ENCODE data around the gene CKS1B. TPM values are rescaled to one million over a fixed set of nuclear protein-coding genes. Genes with fewer than 3 reads are reported as not detected.

The CKS1B gene
- total RNA-seq, 2 experiments from 2014 or later: 156 TPM

Other genes starting within 250 kb of the CKS1B start
- under 1 TPM; 0.02 to 0.04 TPM for gene KCNN3, start 104.4 kb upstream of the CKS1B start, total RNA-seq
- gene PMVK, start 38.0 kb upstream of the CKS1B start, total RNA-seq: 10 to 100 TPM; 29.8 to 32.8 TPM
- 10 to 100 TPM; 12.2 to 13.2 TPM for gene PBXIP1, start 18.6 kb upstream of the CKS1B start, total RNA-seq
- 10 to 100 TPM; 24.2 to 25.1 TPM for gene PYGO2, start 12.9 kb upstream of the CKS1B start, total RNA-seq
- gene SHC1, start 3.9 kb upstream of the CKS1B start, total RNA-seq: 10 to 100 TPM; 34.7 to 38.4 TPM
- 10 to 100 TPM; 54.2 to 56.1 TPM for gene FLAD1, start 8.7 kb downstream of the CKS1B start, total RNA-seq
- under 1 TPM in 1 of 2 experiments, not detected in 1; 0.66 TPM for gene LENEP, start 18.9 kb downstream of the CKS1B start, total RNA-seq
- 10 to 100 TPM; 14.1 to 14.4 TPM for gene ZBTB7B, start 28.1 kb downstream of the CKS1B start, total RNA-seq
- gene DCST2, start 59.1 kb downstream of the CKS1B start, total RNA-seq: under 1 TPM; 0.20 to 0.31 TPM
- not detected for gene DCST1, start 59.1 kb downstream of the CKS1B start, total RNA-seq
- gene ADAM15, start 76.6 kb downstream of the CKS1B start, total RNA-seq: 10 to 100 TPM; 31.6 to 32.5 TPM
- 1 to 10 TPM; 2.1 to 2.5 TPM for gene EFNA4, start 89.1 kb downstream of the CKS1B start, total RNA-seq
- gene EFNA3, start 104.2 kb downstream of the CKS1B start, total RNA-seq: 1 to 10 TPM; 4.5 to 4.6 TPM
- under 1 TPM; 0.49 to 0.74 TPM for gene EFNA1, start 153.2 kb downstream of the CKS1B start, total RNA-seq
- 10 to 100 TPM; 50.6 to 51.3 TPM for gene SLC50A1, start 161.2 kb downstream of the CKS1B start, total RNA-seq
- gene DPM3, start 165.8 kb downstream of the CKS1B start, total RNA-seq: 10 to 100 TPM; 26.8 to 29.2 TPM
- 100 to 1,000 TPM; 135 to 145 TPM for gene KRTCAP2, start 198.6 kb downstream of the CKS1B start, total RNA-seq
- 1 to 10 TPM; 4.6 to 4.9 TPM for gene TRIM46, start 199.2 kb downstream of the CKS1B start, total RNA-seq
- 1 to 10 TPM; 7.4 to 9.3 TPM for gene THBS3, start 233.2 kb downstream of the CKS1B start, total RNA-seq
- gene MTX1, start 234.0 kb downstream of the CKS1B start, total RNA-seq: 10 to 100 TPM; 68.0 to 72.5 TPM

Measured in activated naive CD8-positive, alpha-beta T cell treated with anti-CD3 and anti-CD28 coated beads for 36 hours (primary cell).